ENCODE data around the gene SPSB1. TPM values are rescaled to one million over a fixed set of nuclear protein-coding genes. Genes with fewer than 3 reads are reported as not detected.

Gene SPSB1
- total RNA-seq = 17.6 TPM
- long read RNA-seq, transcript SPSB1-203 (2 exons, 1,007 nt) = minor isoform, 5 of 37 reads
- long read RNA-seq, transcript SPSB1-201 (3 exons, 3,120 nt) = major isoform, 30 of 37 reads
- long read RNA-seq, partial matches to known transcripts = 0 of 37 reads
- long read RNA-seq, other reads (novel, unspliced or antisense) = 2 of 37 reads

DNA sequence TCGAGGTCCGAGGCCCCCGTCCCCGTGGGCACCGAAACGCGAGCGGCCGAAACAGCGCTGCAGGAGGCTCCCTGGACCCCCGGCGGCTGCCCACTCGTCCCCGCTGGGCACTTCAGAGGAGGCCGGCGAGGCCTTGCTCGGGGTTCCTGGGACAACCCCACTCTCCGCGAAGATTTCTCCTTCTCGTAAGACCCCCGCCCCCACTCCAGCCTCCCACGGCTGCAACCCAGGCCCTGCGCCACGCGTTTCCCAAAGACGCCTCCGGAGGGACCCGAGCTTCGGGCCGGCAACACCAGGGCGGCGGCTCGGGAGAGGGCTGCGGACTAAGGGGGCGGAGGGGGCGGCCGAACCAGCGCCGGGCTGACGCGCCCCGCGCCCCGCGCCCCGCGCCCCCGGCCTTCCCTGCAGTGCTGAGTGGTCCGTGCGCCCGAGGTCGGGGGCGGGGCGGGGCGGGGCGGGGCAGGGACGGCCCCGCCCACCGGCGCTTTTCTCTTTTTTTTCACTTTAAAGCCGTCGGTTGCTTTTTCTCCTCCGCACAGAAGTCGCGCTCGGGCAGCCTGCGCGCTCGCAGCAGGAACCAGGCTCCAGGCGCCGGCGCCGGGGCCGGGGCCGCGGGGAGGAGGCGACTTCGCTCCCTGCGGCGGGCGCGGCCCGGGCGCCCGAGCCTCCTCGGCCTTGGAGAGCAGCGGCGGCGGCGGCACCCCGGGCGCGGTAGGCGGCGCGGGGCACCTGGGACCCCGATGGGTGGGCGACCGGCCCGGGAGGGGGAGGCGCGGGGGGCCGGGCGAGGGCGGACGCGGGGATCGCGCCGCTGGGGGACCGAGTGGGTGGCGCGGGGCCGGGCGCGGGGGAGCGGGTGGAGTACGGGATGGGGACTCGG lies at the start of gene SPSB1:
Gene SPSB1 (plus strand): TSS at position 534 of the 880 bp plus-strand sequence. CDS start 62,998 bp downstream, outside the sequence.
- Histone ChIP-seq H3K4me3 (peak within 1 kb of the TSS; percentile 96), H3K9me3 (replicated peaks) (peaks cover 18% of the 10 kb centered on the region), H3K27ac (replicated peaks) (peak within 1 kb of the TSS; percentile 91), H3K4me1 (peaks cover 64% of the 10 kb centered on the region), H3K27me3 (ENCODE audit: low read depth) (no peaks in the 10 kb centered on the region), H3K36me3 (no peaks in the 10 kb centered on the region)
- intact Hi-C loops (cut with micrococcal nuclease) = no loop called here
- TF ChIP-seq, protein P1, sequence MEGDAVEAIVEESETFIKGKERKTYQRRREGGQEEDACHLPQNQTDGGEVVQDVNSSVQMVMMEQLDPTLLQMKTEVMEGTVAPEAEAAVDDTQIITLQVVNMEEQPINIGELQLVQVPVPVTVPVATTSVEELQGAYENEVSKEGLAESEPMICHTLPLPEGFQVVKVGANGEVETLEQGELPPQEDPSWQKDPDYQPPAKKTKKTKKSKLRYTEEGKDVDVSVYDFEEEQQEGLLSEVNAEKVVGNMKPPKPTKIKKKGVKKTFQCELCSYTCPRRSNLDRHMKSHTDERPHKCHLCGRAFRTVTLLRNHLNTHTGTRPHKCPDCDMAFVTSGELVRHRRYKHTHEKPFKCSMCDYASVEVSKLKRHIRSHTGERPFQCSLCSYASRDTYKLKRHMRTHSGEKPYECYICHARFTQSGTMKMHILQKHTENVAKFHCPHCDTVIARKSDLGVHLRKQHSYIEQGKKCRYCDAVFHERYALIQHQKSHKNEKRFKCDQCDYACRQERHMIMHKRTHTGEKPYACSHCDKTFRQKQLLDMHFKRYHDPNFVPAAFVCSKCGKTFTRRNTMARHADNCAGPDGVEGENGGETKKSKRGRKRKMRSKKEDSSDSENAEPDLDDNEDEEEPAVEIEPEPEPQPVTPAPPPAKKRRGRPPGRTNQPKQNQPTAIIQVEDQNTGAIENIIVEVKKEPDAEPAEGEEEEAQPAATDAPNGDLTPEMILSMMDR (IDR thresholded peaks at IDR 0.05; ENCODE audit: borderline replicate concordance) = peak; percentile 19
- DNase-seq = peak; percentile 67

DNA sequence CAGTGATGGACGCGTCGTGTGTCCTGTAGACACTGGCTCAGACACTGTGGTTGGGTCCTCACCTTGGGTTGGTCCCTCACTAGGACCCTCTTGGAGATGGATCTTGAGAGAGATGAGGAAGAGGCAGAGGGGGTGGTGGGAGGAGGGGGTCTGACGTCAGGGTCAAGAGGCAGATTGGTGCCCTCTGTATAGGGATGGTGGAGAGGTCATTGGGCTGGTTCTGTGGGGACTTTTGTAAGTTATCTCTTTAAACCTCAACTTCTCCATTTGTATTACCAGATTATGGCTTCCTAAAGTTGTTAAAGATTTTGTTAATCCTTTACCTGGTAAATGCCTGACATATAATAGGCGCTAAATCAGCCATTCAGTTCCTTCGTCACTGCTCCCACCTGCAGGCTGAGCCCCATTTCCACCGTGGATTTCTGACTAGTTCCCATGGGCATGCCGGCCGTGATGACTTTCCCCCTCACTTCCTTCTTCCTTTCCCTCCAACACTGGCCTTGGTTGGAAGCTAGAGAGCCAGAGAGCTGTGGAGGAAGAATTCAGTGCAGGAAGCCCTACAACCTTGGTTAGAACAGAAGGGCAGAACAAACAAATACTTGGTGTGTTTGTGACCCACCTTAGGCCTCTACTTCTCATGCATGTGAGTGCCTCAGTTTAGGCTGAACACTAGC lies 49.5 kb upstream of the SPSB1 start:
- TF ChIP-seq, protein P1 (IDR thresholded peaks at IDR 0.05; ENCODE audit: borderline replicate concordance) = no peak
- H3K36me3 ChIP-seq = peaks cover 28% of the 10 kb centered on the region
- no peak for DNase-seq
- H3K4me1 ChIP-seq = peaks cover 100% of the 10 kb centered on the region
- H3K27me3 ChIP-seq (ENCODE audit: low read depth) = no peaks in the 10 kb centered on the region
- H3K9me3 ChIP-seq (replicated peaks) = no peaks in the 10 kb centered on the region
- H3K27ac ChIP-seq (replicated peaks) = peak overlapping the region; percentile 97
- peak overlapping the region; percentile 62 for H3K4me3 ChIP-seq
- intact Hi-C loops (cut with micrococcal nuclease) = no loop called here

DNA sequence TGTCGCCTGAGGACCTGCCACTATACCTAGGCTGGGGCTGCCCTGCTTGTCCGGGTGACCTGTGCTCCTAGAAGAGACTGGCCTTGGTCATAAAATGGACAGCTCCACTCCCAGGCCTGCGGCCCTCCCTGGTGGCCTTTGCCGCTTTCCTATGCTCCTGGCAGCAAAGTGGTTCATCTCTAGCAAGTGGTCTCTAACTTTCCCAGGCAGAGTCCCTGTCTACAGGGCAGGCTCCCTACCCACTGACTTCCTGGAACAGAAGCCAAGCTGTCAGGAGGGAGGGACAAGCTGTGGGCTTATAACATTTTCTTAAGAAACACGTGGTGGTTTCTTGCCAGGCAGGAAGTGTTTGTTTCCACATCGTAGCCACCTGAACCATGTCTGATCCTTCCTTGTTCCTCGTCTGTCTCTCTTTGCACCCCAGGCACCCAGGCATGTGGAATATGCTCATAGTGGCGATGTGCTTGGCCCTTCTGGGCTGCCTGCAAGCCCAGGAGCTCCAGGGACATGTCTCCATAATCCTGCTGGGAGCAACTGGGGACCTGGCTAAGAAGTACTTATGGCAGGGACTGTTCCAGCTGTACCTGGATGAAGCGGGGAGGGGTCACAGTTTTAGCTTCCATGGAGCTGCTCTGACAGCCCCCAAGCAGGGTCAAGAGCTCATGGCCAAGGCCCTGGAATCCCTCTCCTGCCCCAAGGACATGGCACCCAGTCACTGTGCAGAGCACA lies 48.0 kb upstream of the SPSB1 start:
- TF ChIP-seq, protein P1 (IDR thresholded peaks at IDR 0.05; ENCODE audit: borderline replicate concordance) = no peak
- no peaks in the 10 kb centered on the region for H3K27me3 ChIP-seq (ENCODE audit: low read depth)
- peak overlapping the region; percentile 97 for H3K27ac ChIP-seq (replicated peaks)
- no peak for DNase-seq
- no peaks in the 10 kb centered on the region for H3K9me3 ChIP-seq (replicated peaks)
- intact Hi-C loops (cut with micrococcal nuclease) = no loop called here
- H3K4me1 ChIP-seq = peaks cover 100% of the 10 kb centered on the region
- peaks cover 28% of the 10 kb centered on the region for H3K36me3 ChIP-seq
- H3K4me3 ChIP-seq = no peak overlapping the region

DNA sequence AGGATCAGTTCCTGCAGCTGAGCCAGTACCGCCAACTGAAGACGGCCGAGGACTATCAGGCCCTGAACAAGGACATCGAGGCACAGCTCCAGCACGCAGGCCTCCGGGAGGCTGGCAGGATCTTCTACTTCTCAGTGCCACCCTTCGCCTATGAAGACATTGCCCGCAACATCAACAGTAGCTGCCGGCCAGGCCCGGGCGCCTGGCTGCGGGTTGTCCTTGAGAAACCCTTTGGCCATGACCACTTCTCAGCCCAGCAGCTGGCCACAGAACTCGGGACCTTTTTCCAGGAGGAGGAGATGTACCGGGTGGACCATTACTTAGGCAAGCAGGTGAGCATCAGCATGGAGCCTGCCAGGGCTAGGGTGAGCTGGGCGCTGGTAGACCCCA lies 47.5 kb upstream of the SPSB1 start:
- intact Hi-C loops (cut with micrococcal nuclease) = no loop called here
- H3K27ac ChIP-seq (replicated peaks) = peak overlapping the region; percentile 97

More for the DNA sequence above, 47.5 kb upstream of the SPSB1 start:
- H3K9me3 ChIP-seq (replicated peaks) = no peaks in the 10 kb centered on the region
- peaks cover 100% of the 10 kb centered on the region for H3K4me1 ChIP-seq
- H3K36me3 ChIP-seq = peaks cover 28% of the 10 kb centered on the region
- TF ChIP-seq, protein P1 (IDR thresholded peaks at IDR 0.05; ENCODE audit: borderline replicate concordance) = no peak
- DNase-seq = no peak
- H3K27me3 ChIP-seq (ENCODE audit: low read depth) = no peaks in the 10 kb centered on the region
- H3K4me3 ChIP-seq = no peak overlapping the region
